ENCODE measurements around the gene CPED1. TPM values are rescaled to one million over a fixed set of nuclear protein-coding genes. Genes with fewer than 3 reads are reported as not detected.

The CPED1 gene
- total and polyA plus RNA-seq, 10 of the 15 experiments (the other 5 are each of a cell fraction or from before 2014, with no cell fraction given), result 0.01 to 0.77 (median 0.10) TPM; not detected in 1

DNA sequence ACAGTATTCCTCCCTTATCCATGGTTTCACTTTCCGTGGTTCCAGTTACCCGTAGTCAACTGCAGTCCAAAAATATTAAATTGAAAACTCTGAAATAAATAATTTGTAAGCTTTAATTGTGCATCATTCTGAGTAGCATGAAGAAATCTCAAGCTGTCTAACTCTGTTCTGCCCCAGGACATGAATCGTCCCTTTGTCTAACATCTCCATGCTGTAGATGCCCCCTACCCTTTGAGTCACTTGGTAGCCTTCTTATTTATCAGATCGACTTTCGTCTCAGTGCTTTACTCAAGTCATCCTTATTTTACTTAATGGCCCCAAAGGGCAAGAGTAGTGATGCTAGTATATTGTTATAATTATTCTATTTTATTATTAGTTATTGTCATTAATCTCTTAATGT is 41.8 kb downstream of the CPED1 start:
- Histone ChIP-seq H3K79me2 (ENCODE audit: control insufficient read depth, insufficient read depth, low read length) (no peaks in the 10 kb centered on the region), H3K4me1 (ENCODE audit: control insufficient read depth, insufficient read depth, low read length) (no peaks in the 10 kb centered on the region), H2AFZ (ENCODE audit: control insufficient read depth, low read depth, low read length) (no peak overlapping the region), H4K20me1 (ENCODE audit: control insufficient read depth, insufficient read depth) (no peaks in the 10 kb centered on the region), H3K4me3 (no peak overlapping the region), H3K9ac (ENCODE audit: control insufficient read depth, insufficient read depth, low read length) (no peak overlapping the region), H3K4me2 (ENCODE audit: control insufficient read depth, insufficient read depth) (no peak overlapping the region), H3K27ac (ENCODE audit: control insufficient read depth, insufficient read depth) (no peak overlapping the region), H3K9me3 (replicated peaks; ENCODE audit: control insufficient read depth, insufficient read depth, low read length) (no peaks in the 10 kb centered on the region), H3K27me3 (replicated peaks in 1 of 2; ENCODE audit: control insufficient read depth in 2 of 2, insufficient read depth in 2 of 2, low read length in 1 of 2) (no peaks in the 10 kb centered on the region), H3K36me3 (ENCODE audit: control insufficient read depth in 2 of 2, insufficient read depth in 2 of 2, low read length in 1 of 2) (no peaks in the 10 kb centered on the region)
- TF ChIP-seq NR2C2 (IDR thresholded peaks at IDR 0.05; ENCODE audit: borderline replicate concordance, control insufficient read depth, insufficient read length, low read depth) (no peak), NBN (IDR thresholded peaks at IDR 0.05) (no peak), CEBPB (IDR thresholded peaks at IDR 0.05; ENCODE audit: borderline replicate concordance in 1 of 2, low read depth in 2 of 2, low read length in 2 of 2) (no peak), KAT2A (conservative IDR thresholded peaks at IDR 0.05; ENCODE audit: control insufficient read depth, low read depth, low read length) (no peak), SMARCA5 (IDR thresholded peaks at IDR 0.05) (no peak), MYC (IDR thresholded peaks at IDR 0.05; ENCODE audit: insufficient read depth, insufficient read length, insufficient replicate concordance, low read length, severe bottlenecking) (no peak)
- RAD21 ChIA-PET (ENCODE audit: unreplicated experiment), result interaction anchor here (0.6 kb wide), 1 partner anchor 813 kb away, joined by 3 read pairs; no protein-coding TSS in a partner anchor
- in situ Hi-C loops (cut with MboI), result no loop called here
- intact Hi-C loops (cut with micrococcal nuclease; ENCODE audit: unreplicated experiment), result no loop called here
- BruUV-seq (replicated peaks), result no TSS peak
- ATAC-seq, result no peak
- POLR2A ChIA-PET, result no interaction called here
- no peak for DNase-seq (ENCODE audit: low read depth, low spot score)
- FAIRE-seq, result no peak
- CTCF ChIA-PET, result interaction anchor here (2.0 kb wide), 1 partner anchor 43 kb away, joined by 4 read pairs; no protein-coding TSS in a partner anchor
- WGBS (ENCODE audit: insufficient coverage, insufficient replicate concordance, low lambda C conversion rate, missing lambda C conversion rate), result 70% methylated on average over 5 of the region's 5 CpGs
- SMC1A ChIA-PET (ENCODE audit: uncharacterized antibody, unreplicated experiment), result interaction anchor here (1.0 kb wide), 1 partner anchor 15 kb away, joined by 3 read pairs; no protein-coding TSS in a partner anchor

- Histone ChIP-seq H3K4me2 (ENCODE audit: control insufficient read depth, insufficient read depth) (no peak overlapping the region), H3K79me2 (ENCODE audit: control insufficient read depth, insufficient read depth, low read length) (no peaks in the 10 kb centered on the region), H3K9ac (ENCODE audit: control insufficient read depth, insufficient read depth, low read length) (no peak overlapping the region), H3K36me3 (ENCODE audit: control insufficient read depth in 2 of 2, insufficient read depth in 2 of 2, low read length in 1 of 2) (no peaks in the 10 kb centered on the region), H3K27ac (ENCODE audit: control insufficient read depth, insufficient read depth) (no peak overlapping the region), H4K20me1 (ENCODE audit: control insufficient read depth, insufficient read depth) (no peaks in the 10 kb centered on the region), H3K4me1 (ENCODE audit: control insufficient read depth, insufficient read depth, low read length) (no peaks in the 10 kb centered on the region), H2AFZ (ENCODE audit: control insufficient read depth, low read depth, low read length) (no peak overlapping the region), H3K27me3 (replicated peaks in 1 of 2; ENCODE audit: control insufficient read depth in 2 of 2, insufficient read depth in 2 of 2, low read length in 1 of 2) (no peaks in the 10 kb centered on the region), H3K9me3 (replicated peaks; ENCODE audit: control insufficient read depth, insufficient read depth, low read length) (no peaks in the 10 kb centered on the region), H3K4me3 (no peak overlapping the region)
- FAIRE-seq, result no peak
- 31% methylated on average over 7 of the region's 7 CpGs for WGBS (ENCODE audit: insufficient coverage, insufficient replicate concordance, low lambda C conversion rate, missing lambda C conversion rate)
- intact Hi-C loops (cut with micrococcal nuclease; ENCODE audit: unreplicated experiment), result no loop called here
- in situ Hi-C loops (cut with MboI), result no loop called here
- POLR2A ChIA-PET, result no interaction called here
- DNase-seq (ENCODE audit: low read depth, low spot score), result no peak
- no peak; the same call in 2 of the 3 replicates for ATAC-seq
- no TSS peak for BruUV-seq (replicated peaks)
- RAD21 ChIA-PET (ENCODE audit: unreplicated experiment), result no interaction called here
- CTCF ChIA-PET, result interaction anchor here (0.7 kb wide), 1 partner anchor 43 kb away, joined by 3 read pairs; no protein-coding TSS in a partner anchor
- SMC1A ChIA-PET (ENCODE audit: uncharacterized antibody, unreplicated experiment), result no interaction called here
- TF ChIP-seq, protein P1, sequence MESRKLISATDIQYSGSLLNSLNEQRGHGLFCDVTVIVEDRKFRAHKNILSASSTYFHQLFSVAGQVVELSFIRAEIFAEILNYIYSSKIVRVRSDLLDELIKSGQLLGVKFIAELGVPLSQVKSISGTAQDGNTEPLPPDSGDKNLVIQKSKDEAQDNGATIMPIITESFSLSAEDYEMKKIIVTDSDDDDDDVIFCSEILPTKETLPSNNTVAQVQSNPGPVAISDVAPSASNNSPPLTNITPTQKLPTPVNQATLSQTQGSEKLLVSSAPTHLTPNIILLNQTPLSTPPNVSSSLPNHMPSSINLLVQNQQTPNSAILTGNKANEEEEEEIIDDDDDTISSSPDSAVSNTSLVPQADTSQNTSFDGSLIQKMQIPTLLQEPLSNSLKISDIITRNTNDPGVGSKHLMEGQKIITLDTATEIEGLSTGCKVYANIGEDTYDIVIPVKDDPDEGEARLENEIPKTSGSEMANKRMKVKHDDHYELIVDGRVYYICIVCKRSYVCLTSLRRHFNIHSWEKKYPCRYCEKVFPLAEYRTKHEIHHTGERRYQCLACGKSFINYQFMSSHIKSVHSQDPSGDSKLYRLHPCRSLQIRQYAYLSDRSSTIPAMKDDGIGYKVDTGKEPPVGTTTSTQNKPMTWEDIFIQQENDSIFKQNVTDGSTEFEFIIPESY (IDR thresholded peaks at IDR 0.05), result no peak
- TF ChIP-seq ESRRA (IDR thresholded peaks at IDR 0.05; ENCODE audit: low read length) (no peak), DPF2 (IDR thresholded peaks at IDR 0.05) (no peak)
These were observed 44.3 kb downstream of the CPED1 start for GRCh38 chr7:121032645-121033460.
